ENCODE data around the gene JOSD1.

The JOSD1 gene

GRCh38 chr22:38733329-38733723 lies 32.6 kb upstream of the JOSD1 start:
- peak; percentile 50 for DNase-seq (ENCODE audit: low spot score)

GRCh38 chr22:38732251-38732815 lies 31.6 kb upstream of the JOSD1 start:
- DNase-seq (ENCODE audit: low spot score): no peak

- DNase-seq (ENCODE audit: low spot score): no peak
Observed at GRCh38 chr22:38731703-38732161, 31.0 kb upstream of the JOSD1 start.

DNA sequence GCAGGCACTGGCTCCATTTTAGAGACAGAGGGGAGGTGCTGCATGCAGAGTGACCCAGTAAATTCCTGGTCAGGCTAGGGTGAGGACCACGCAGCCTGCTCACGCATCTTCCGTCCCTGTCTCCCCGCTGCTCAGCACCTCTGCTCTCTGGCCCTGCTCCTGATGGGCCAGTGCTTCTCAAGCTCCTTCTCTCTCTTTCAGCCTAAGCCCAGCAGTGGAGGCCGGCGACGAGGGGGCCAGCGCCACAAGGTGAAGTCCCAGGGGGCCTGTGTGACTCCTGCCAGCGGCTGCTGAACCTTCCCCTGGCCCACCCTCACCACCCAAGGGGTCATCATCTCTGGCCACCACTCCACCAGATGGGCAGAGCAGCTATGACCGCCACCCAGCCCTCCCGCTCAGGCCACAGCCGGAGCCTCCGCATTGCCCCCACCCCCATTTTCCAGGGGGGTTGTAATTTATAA lies 29.7 kb upstream of the JOSD1 start:
- no peak for DNase-seq (ENCODE audit: low spot score)

DNA sequence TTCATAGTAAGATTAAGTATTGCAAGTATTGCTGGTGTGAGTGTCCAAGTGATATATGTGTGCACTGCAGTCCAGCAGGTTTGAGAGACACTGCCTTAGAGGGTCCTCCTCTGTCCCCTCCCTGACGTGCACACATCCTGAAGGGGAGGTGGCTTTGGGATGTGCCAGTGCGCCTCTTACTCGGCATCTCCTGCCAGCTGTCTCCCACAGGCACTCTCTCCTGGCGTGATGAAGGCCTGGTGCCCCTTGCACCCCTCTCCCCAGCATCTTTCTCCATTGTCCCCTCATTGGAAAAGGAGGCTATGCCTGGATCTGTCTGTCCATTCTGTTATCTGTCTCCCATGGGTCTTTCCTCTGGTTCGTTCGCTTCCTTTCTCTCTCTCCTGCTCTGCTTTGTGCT lies 29.2 kb upstream of the JOSD1 start:
- DNase-seq (ENCODE audit: low spot score): no peak

DNA sequence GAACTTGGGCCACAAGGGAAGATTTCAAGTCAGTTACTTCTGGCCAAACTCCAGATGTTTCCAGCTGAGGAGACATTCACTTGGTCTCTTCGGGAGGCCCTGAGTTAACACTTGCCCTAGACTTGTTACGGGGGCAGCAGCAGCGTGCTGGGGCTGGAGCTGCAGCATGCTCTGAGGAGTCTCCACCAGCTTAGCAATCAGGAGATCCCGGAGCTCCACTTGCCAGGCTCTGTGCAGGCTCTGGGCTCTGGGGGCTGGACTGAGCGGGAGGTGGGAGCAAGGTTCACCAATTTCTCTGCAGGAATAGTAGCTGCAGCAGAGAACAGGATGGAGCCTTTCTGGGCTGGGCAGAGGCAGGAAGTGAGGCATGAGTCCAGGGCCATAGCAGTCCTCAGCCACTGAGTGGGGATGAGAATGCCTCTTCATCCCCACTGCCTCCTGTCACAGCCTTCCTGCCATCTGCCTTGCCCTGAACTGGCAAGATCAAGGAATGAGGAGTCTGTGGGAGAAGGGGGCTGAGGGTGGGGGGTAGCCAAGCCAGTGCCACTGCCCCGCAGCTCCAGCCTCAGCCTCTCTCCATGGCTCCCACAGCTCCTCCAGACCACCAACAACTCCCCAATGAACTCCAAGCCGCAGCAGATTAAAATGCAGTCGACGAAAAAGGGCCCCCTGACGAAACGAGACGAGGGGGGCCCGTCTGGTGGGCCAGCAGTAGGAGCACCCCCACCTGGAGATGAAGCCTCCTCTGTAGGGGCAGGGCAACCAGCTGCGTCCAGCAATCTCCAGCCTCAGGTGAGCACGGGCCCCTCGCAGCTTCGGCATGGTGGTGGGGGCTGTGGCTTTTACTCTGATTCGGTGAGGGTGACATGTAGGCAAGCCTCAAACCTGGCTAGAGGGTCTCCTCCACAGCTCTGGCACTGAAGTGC lies 28.4 kb upstream of the JOSD1 start:
- DNase-seq (ENCODE audit: low spot score): no peak

DNA sequence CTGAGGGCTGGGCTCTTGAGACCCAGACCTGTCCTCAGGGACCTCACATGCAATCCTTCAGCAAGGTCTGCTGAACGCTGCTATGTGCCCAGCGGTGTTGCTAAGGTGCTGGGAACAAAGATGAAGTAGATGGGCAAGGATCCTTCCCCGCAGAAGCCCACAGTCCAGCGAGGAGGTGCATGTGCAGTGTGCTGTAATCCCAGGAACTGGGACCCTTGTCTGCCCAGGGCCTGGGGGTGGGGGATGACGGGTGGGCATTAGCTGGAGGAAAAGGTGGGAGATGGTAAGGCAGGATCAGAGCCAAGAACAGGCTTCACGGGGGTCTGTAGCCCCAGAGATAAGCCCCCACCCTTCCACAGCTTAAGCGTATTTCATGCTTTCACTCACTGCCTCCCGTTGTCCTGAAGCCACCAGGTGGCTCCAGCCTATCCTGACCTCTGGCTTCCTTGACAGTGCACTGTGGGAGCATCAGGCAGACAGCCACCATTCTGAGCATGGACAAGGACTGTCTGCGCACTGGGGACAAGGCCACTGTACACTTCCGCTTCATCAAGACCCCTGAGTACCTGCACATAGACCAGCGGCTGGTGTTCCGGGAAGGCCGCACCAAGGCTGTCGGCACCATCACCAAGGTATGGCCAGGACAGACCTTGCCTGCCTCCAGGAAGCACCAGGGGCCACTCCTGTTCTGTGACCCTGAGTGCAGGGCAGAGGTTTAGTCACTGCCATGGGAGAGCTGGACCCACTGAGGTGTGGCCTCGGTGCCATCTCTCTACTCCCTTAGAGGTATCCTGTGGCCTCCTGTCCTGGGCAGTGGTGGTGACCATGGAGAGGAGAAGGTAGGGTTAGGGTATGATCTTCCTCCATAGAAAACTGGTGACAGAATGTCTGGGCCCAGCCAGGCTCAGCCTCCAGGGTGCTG lies 27.0 kb upstream of the JOSD1 start:
- DNase-seq (ENCODE audit: low spot score): no peak

GRCh38 chr22:38727123-38727522 lies 26.4 kb upstream of the JOSD1 start:
- DNase-seq (ENCODE audit: low spot score): no peak

DNA sequence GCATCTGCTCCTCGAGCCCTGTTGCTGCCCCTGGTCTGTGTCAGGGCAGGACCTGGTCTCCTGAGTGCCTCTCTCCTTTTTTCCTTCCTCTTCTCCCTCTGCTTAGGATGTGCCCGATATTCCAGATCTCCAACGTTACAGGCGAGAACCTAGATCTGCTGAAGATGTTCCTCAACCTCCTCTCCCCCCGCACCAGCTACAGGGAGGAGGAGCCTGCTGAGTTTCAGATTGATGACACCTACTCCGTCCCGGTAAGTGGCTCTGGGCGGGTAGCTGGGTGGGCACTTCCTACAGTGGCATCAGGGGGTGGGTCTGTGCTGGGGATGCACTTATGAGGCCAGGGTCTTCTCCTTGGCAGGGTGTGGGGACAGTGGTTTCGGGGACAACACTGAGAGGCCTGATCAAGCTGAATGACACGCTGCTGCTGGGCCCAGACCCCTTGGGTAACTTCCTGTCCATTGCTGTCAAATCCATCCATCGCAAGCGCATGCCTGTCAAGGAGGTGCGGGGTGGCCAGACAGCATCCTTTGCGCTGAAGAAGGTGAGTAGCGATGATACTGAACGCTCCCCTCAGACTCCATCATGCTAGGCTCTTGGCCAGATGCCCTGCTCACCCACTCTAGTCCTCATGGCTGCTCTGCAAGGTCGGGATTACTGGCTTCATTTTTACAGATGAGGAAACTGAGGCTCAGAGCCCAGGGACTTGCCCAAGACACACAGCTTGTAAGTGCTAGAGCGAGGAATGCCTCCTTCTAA lies 25.3 kb upstream of the JOSD1 start:
- DNase-seq (ENCODE audit: low spot score): no peak

DNA sequence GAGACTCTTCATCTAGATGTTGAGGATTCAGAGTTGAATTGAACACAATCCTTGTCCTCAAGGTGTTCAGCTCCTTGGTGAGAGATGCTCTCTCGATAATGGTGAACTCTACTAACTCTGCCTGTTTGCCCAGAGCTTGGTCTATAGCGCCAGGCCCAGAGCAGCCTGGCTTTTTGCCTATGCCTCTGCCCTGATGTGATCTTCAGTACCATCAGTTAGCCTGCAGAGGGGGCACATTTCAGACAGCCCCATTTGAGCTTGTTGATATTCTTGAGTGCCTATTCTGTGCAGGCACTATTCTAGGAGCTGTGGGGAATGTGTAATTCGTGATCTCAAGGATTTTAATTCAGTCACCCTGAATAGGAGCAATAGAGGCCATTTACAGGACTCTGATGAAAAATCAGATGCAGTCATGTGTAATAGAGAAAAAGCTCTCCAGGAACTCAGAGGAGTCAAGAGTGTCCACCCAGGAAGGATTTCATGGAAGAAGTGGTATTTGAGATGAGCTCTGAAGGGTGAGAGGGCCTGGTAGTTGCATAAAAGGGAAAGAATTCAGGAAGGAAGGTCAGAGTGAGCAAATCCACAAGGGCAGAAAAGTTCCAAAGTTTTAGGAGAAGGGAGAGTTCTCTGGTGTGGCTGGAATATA lies 24.3 kb upstream of the JOSD1 start:
- DNase-seq (ENCODE audit: low spot score): peak; percentile 59

DNA sequence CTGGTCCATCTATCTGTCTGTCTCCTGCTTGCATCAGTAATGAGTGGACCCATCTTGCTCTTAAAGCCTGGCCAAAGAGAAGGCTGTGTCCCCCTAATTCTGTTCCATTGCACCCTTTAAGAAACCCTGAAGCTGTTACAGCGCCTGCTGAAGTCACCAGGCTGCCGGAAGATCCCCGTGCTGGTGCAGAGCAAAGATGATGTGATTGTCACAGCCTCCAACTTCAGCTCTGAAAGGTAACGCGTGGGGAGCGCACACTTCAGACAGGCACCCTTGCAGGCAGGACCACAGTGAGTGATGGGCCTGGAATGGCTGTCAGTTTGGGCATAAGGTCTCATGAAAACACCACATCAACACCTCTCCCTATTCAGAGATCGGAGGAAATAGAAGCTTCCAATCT lies 23.4 kb upstream of the JOSD1 start:
- DNase-seq (ENCODE audit: low spot score): no peak

GRCh38 chr22:38721551-38721950 lies 20.8 kb upstream of the JOSD1 start:
- no peak for DNase-seq (ENCODE audit: low spot score)

GRCh38 chr22:38720350-38720749 lies 19.6 kb upstream of the JOSD1 start:
- no peak for DNase-seq (ENCODE audit: low spot score)

DNA sequence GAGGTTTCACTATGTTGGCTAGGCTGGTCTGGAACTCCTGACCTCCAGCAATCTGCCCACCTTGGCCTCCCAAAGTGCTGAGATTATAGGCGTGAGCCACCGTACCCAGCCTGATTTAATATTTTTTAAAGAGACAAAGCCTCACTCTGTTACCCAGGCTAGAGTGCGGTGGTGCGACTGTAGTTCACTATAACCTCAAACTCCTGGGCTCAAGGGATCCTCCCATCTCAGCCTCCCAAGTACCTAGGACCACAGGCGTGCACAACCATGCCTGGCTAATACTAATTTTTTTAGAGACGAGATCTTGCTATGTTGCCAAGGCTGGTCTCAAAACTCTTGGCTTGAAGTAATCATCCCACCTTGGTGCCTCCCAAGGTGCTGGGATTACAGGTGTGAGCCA lies 18.5 kb upstream of the JOSD1 start:
- no peak for DNase-seq (ENCODE audit: low spot score)

GRCh38 chr22:38718414-38718813 lies 17.7 kb upstream of the JOSD1 start:
- peak; percentile 98 for DNase-seq (ENCODE audit: low spot score)

GRCh38 chr22:38717244-38717643 lies 16.5 kb upstream of the JOSD1 start:
- DNase-seq (ENCODE audit: low spot score): no peak

- no peak for DNase-seq (ENCODE audit: low spot score)
Observed at GRCh38 chr22:38716826-38717225, 16.1 kb upstream of the JOSD1 start.

- DNase-seq (ENCODE audit: low spot score): no peak
Observed at GRCh38 chr22:38716271-38716670, 15.5 kb upstream of the JOSD1 start.

GRCh38 chr22:38715852-38716251 lies 15.1 kb upstream of the JOSD1 start:
- no peak for DNase-seq (ENCODE audit: low spot score)

DNA sequence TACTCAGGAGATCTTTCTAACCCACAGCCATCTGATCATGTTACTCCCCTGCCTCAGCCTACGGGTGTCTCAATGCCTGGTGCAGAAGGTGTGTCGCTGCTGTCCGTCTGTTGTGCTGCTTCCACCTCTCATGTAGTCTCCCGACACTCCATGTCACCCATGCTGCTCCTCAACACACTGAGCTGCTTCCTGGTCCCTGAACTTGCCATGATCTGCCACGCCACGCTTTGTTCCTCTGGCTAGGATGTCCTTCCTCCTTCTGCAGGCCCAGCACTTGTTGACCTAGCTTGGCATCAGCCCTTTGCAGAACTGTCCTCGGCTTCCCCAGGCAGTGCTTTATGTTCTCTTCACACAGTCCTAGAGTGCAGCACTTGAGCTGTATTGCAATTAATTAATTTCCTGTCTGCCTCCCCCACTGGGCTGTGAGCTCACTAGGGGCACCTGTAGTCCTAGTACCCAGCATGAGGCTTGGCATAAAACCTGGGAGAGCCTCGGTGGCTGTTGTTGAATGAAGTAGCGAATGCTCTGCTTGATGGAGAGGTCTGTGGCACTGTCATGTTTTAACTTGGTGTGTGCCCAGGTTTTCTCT lies 14.5 kb upstream of the JOSD1 start:
- no peak for DNase-seq (ENCODE audit: low spot score)

- no peak for DNase-seq (ENCODE audit: low spot score)
Observed at GRCh38 chr22:38713921-38714320, 13.2 kb upstream of the JOSD1 start.

Measured in COLO829 (cell line).